GM21423 (cell line): ENCODE measurements around the gene EP400.

Experiments
- ATAC-seq: cut with Tn5 transposase; IDR thresholded peaks from one replicate; pipeline ENCODE4 v1.9.1; 2021; ENCODE audit warnings: mild to moderate bottlenecking, moderate library complexity; ENCODE audit not compliant: unreplicated experiment

EP400 gene

GRCh38 chr12:131927110-131928079 lies 22.3 kb upstream of the EP400 start:
- no peak for ATAC-seq

DNA sequence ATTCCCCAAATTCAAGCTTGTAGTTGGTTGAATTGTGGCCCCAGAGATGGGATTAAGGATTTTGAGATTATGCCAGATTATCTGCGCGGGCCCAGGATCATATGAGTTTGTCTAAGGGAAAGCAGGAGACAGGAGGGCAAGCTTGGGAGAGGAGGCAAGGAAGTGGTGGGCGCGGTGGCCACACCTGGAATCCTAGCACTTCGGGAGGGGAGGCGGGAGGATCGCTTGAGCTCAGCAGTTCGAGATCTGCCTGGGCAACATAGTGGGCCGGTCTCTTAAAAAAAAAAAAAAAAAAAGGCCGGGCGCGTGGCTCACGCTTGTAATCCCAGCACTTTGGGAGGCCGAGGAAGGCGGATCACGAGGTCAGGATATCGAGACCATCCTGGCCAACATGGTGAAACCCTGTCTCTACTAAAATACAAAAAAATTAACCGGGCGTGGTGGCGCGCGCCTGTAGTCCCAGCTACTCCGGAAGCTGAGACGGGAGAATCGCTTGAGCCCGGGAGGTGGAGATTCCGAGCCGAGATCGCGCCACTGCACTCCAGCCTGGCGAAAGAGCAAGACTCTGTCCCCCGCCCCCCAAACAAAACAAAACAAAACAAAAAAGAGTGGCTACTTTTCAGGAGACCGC lies 21.5 kb upstream of the EP400 start:
- no peak for ATAC-seq

GRCh38 chr12:131928711-131929580 lies 20.8 kb upstream of the EP400 start, which contains the start of gene PUS1:
Gene PUS1, plus strand, starts transcription at chr12:131929276. Its CDS starts 447 bp downstream, at chr12:131929723.
- peak; percentile 66 for ATAC-seq

DNA sequence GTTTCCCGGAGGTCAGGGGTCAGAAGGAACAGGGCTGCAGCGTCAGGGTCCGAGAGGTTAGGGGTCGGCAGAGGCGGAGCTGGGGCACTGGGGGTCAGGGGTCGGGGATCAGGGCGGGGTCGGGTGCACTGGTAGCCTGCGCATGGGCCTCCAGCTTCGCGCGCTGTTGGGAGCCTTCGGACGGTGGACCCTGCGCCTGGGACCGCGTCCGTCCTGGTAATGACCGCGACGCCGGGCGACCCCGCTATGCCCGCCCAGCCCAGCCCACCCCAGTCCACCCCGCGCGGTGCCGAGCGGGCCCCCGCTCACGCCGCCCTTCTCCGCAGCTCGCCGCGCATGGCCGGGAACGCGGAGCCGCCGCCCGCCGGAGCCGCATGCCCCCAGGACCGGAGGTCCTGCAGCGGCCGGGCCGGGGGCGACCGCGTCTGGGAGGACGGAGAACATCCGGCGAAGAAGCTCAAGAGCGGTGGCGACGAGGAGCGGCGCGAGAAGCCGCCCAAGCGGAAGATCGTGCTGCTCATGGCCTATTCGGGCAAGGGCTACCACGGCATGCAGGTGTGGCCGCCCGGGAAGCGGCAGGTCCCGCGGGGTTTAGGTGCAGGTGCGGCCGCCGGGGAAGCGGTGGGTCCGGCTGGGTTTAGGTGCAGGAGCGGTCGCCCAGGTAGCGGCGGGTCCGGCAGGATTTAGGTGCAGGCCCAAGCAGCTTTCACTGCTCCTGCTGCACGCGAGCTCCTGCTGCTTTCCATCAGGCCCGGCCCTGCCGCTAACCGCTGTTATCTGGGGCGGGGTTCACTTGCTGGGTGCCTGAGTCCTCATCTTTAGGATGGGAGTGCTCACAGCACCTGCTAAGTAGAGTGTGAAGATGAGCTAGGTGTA lies 19.9 kb upstream of the EP400 start:
- ATAC-seq: peak; percentile 16

- ATAC-seq: no peak
Measured at GRCh38 chr12:131930510-131930909, 19.2 kb upstream of the EP400 start.

GRCh38 chr12:131933387-131933786 lies 16.4 kb upstream of the EP400 start:
- no peak for ATAC-seq

GRCh38 chr12:131934535-131934934 lies 15.2 kb upstream of the EP400 start:
- ATAC-seq: no peak

- ATAC-seq: no peak
Measured at GRCh38 chr12:131938082-131938481, 11.7 kb upstream of the EP400 start.

DNA sequence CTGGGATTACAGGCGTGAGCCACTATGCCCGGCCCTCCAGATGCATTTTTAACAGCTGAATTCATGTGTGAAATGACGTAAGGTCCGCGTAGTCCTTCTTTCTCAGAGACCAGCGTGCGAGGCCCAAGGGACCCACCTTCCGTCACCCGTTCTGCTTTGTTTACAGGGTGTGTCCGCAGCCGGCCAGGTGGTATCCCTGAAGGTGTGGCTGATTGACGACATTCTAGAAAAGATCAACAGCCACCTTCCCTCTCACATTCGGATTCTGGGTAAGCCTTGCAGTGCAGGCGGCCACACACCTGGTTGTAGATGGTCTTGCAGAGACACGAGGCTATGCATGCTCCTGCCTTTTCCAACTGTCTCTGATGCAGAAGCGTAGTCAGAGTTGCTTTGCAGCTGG lies 10.7 kb upstream of the EP400 start:
- ATAC-seq: no peak

GRCh38 chr12:131940141-131940547 lies 9.6 kb upstream of the EP400 start:
- no peak for ATAC-seq

DNA sequence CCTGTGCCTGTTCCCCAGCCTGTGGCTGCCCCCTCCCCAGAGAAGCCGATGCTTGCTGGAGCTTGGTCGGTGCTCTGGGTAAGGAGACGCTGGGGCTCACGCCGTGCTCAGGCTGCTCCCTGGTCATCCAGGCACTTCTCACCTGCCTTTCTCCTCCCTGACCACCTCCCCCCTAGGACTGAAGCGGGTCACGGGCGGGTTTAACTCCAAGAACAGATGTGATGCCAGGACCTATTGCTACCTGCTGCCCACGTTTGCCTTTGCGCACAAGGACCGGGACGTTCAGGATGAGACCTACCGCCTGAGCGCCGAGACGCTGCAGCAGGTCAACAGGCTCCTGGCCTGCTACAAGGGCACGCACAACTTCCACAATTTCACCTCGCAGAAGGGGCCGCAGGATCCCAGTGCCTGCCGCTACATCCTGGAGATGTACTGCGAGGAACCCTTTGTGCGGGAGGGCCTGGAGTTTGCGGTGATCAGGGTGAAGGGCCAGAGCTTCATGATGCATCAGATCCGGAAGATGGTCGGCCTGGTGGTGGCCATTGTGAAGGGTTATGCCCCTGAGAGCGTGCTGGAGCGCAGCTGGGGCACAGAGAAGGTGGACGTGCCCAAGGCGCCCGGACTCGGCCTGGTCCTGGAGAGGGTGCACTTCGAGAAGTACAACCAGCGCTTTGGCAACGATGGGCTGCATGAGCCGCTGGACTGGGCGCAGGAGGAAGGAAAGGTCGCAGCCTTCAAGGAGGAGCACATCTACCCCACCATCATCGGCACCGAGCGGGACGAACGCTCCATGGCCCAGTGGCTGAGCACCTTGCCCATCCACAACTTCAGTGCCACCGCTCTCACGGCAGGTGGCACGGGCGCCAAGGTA lies 8.4 kb upstream of the EP400 start:
- no peak for ATAC-seq

DNA sequence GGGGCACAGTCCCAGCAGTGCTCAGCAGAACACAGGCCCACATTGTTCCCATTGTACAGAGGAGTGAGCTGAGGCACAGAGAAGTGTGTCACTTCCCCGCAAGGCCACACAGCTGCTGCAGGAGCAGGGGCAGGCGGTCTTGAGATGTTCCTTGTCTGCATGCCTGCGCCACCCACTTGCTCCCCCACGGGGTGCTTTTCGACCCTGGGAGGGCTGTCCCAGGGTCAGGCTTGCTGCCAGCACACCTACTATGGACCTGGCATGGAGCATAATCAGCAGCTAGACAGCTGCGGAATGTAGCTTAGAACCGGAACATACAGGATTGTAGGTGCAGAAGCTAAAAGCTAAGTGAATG lies 7.8 kb upstream of the EP400 start:
- ATAC-seq: no peak

DNA sequence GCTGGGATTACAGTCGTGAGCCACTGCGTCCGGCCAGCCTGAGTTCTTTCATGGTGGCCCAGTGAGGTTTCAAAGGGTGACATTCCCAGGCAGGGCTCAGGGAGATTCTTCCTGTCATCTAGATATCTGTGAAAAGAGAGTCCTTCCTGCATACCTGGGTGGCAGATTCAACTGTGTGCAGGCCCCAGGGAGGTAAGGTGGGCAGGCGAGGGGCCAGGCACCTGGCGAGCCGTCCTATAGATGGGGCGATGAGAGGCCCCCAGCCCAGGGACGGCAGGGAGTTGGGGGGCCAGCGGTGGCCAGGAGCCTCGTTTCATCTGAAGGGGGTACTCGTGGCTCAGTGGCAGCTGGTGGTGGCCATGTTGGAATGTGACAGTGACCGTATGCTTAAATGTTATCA lies 7.1 kb upstream of the EP400 start:
- ATAC-seq: no peak

DNA sequence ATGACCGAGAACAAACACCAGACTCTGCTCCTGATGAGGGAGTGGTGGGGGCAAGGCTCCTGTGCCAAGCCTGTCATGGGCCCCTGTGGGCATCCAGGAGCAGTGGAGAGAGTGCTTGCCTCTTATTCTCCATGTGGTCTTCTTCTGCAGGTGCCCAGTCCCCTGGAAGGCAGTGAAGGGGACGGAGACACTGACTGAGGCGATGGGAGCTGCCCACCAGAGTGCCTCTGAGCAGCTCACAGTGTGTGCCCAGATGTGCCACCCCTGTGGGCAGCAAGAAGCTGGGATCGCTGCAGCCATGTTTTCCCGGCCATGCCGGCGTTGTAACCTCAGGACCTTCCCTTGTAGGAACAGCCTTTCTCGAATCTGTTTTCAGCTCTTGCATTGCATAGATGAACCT lies 6.4 kb upstream of the EP400 start:
- ATAC-seq: no peak

- ATAC-seq: no peak
Measured at GRCh38 chr12:131943876-131944275, 5.9 kb upstream of the EP400 start.

GRCh38 chr12:131944601-131945251 lies 5.0 kb upstream of the EP400 start:
- ATAC-seq: no peak

DNA sequence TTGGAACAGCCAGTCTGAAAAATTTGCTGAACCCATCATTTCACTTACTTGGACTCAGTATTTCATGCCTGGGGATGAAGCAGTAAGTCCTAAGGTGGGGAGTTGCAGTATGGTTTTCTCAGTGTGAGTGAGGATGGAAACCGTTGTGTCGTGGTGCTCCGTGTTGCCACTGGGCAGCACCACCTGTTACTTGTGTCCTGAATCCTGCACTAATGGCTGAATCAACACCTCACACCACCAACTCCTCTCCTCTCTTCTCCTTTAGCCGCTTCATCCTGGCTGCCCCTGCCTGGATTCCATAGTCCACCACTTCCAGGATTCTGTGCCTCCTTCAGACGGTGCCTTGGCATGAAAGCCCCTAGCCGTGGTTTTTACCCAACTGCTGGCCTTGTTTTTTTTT lies 3.0 kb upstream of the EP400 start:
- ATAC-seq: no peak

DNA sequence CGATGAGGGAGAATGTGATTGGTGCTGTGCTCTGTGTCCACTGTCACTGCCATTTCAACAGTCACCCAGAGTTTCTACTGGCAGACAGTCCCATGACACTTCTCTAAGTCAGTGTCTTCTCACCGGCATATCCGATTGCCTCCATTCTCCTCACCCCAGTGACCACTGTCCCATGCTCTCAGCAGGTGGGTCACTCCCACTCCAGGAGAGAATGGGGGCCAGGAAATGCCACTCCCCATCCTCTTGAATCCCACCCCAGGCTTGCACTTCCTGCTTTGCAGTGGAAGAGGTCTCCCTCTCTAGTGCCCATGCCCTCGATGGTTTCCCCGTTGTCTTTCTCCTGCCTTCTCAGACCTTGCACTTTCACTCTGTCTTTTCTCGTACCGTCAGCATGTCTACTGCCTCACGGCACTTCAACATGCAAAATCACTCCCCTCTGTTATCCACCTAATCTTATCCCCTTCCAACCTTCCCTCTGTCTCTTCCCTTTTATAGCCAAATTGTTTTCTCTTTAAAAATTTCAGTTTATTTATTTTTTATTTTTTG lies 2.2 kb upstream of the EP400 start:
- no peak for ATAC-seq
